KMS-11 (cell line): ENCODE data around the gene RRN3.
"Not testable (repeated sequence)": the region's sequence is repeated elsewhere in the genome, so short reads cannot be mapped to it uniquely, and the experiment has no call there.

Experiments used
- H2AFZ ChIP-seq: fragments of 200-600 bp; sonication (generic); 2 replicates; pipeline ENCODE4 v1.6.1; 2016; ENCODE audit warnings: antibody characterized with exemption, mixed run types, low read depth
- H3K27ac ChIP-seq: fragments of 200-600 bp; sonication (generic); 2 replicates; pipeline ENCODE4 v1.6.1; 2016; ENCODE audit warnings: mild to moderate bottlenecking, mixed run types
- H3K27me3 ChIP-seq: fragments of 200-600 bp; sonication (generic); 2 replicates; pipeline ENCODE4 v1.6.1; 2017; ENCODE audit warnings: mild to moderate bottlenecking, low read depth, mixed run types, moderate library complexity; ENCODE audit not compliant: insufficient read depth
- H3K36me3 ChIP-seq: fragments of 200-600 bp; sonication (generic); 2 replicates; pipeline ENCODE4 v1.6.1; 2017; ENCODE audit warnings: mild to moderate bottlenecking, mixed run types; ENCODE audit not compliant: insufficient read depth
- H3K4me1 ChIP-seq: fragments of 200-600 bp; sonication (generic); 2 replicates; pipeline ENCODE4 v1.6.1; 2016; ENCODE audit warnings: mild to moderate bottlenecking, low read depth, mixed run types; ENCODE audit not compliant: poor library complexity, severe bottlenecking
- H3K4me2 ChIP-seq: fragments of 200-600 bp; sonication (generic); 2 replicates; pipeline ENCODE4 v1.7.0; 2016; ENCODE audit warnings: mild to moderate bottlenecking, mixed run types
- H3K4me3 ChIP-seq: fragments of 200-600 bp; sonication (generic); IDR thresholded peaks from 2 replicates; pipeline ENCODE4 v1.6.1; 2017; ENCODE audit warnings: low read depth, low read length, mixed read lengths; ENCODE audit not compliant: insufficient read depth
- H3K79me2 ChIP-seq: fragments of 200-600 bp; sonication (generic); 2 replicates; pipeline ENCODE4 v1.6.1; 2016; ENCODE audit warnings: low read depth, mixed run types; ENCODE audit not compliant: insufficient read depth
- H3K9ac ChIP-seq: fragments of 200-600 bp; sonication (generic); 2 replicates; pipeline ENCODE4 v1.6.1; 2016; ENCODE audit warnings: mild to moderate bottlenecking, mixed run types
- H4K20me1 ChIP-seq: fragments of 200-600 bp; sonication (generic); 2 replicates; pipeline ENCODE4 v1.6.1; 2016; ENCODE audit warnings: mild to moderate bottlenecking, mixed run types; ENCODE audit not compliant: insufficient read depth
- CTCF ChIP-seq: fragments of 200-600 bp; sonication (generic); conservative IDR thresholded peaks from 2 replicates; pipeline ENCODE4 v1.6.1; 2017; ENCODE audit warnings: low read depth, mild to moderate bottlenecking, antibody characterized with exemption, low read length, moderate library complexity, mixed read lengths

The RRN3 gene, protein sequence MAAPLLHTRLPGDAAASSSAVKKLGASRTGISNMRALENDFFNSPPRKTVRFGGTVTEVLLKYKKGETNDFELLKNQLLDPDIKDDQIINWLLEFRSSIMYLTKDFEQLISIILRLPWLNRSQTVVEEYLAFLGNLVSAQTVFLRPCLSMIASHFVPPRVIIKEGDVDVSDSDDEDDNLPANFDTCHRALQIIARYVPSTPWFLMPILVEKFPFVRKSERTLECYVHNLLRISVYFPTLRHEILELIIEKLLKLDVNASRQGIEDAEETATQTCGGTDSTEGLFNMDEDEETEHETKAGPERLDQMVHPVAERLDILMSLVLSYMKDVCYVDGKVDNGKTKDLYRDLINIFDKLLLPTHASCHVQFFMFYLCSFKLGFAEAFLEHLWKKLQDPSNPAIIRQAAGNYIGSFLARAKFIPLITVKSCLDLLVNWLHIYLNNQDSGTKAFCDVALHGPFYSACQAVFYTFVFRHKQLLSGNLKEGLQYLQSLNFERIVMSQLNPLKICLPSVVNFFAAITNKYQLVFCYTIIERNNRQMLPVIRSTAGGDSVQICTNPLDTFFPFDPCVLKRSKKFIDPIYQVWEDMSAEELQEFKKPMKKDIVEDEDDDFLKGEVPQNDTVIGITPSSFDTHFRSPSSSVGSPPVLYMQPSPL

DNA sequence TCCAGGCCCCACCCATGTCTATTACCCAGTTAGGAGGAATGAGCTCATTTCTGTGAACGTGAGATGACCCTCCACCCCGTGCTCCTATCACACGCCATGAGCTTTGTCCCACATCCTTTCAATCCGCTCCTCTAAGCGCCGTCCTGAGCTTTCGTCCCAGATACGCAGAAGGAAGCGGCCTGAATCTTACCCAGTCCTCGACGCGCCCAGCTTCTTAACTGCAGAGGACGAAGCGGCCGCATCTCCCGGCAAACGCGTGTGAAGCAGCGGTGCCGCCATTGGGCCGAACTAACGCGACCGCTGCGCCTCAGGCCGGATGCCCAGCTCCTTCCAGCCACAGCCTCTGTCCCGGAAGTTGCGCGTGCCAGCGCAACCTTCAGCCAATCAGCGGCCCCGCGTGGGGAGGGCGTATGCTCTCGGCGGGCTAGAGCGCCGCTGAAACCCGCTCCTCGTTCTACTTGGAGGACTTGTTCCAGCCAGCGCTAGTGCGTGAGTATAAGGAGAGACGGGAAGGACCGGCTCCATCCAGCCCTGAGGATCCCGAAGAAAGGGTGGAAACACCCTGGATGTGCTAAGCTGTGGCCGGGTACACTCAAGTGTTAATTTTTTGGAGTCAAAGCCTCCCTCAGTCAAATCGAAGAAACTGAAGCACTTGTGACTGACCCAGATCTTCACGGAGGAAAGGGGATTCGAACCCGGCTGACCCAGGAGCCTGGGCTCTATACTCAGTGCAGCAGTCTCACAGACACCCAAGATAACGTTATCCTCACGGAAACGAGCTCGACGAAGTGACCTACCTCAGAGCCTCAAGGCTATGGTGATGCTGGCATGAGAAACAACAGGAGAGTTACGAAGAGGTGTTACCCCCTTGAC, at the start of gene RRN3:
Gene RRN3, minus strand, starts transcription at position 318 of the 873 bp plus-strand sequence. Its CDS starts 39 bp downstream, at position 279.
- H3K4me3 ChIP-seq, H3K27me3 ChIP-seq, H3K36me3 ChIP-seq, H4K20me1 ChIP-seq: not testable (repeated sequence)
- Histone ChIP-seq H3K4me1 (peaks cover 12% of the 10 kb centered on the region), H3K27ac (peak within 1 kb of the TSS; percentile 45), H2AFZ (peak within 1 kb of the TSS; percentile 93), H3K79me2 (peaks cover 16% of the 10 kb centered on the region), H3K9ac (peak within 1 kb of the TSS; percentile 44; the same call in 1 of the 2 replicates), H3K4me2 (peak within 1 kb of the TSS; percentile 94)

GRCh38 chr16:15143601-15144091, 49.6 kb upstream of the RRN3 start:
- not testable (repeated sequence) for H4K20me1 ChIP-seq, H2AFZ ChIP-seq, H3K79me2 ChIP-seq, H3K36me3 ChIP-seq, H3K27me3 ChIP-seq, H3K4me3 ChIP-seq, H3K27ac ChIP-seq, H3K4me2 ChIP-seq, H3K4me1 ChIP-seq, H3K9ac ChIP-seq

GRCh38 chr16:15142891-15143600, 49.0 kb upstream of the RRN3 start:
- H3K27me3 ChIP-seq, H3K4me1 ChIP-seq, H3K4me3 ChIP-seq, H3K4me2 ChIP-seq, H3K79me2 ChIP-seq, H4K20me1 ChIP-seq, H3K36me3 ChIP-seq, H2AFZ ChIP-seq, H3K9ac ChIP-seq, H3K27ac ChIP-seq: not testable (repeated sequence)

GRCh38 chr16:15142107-15142890, 48.2 kb upstream of the RRN3 start:
- H4K20me1 ChIP-seq, H3K4me2 ChIP-seq, H3K36me3 ChIP-seq, H3K4me3 ChIP-seq, H3K27ac ChIP-seq, H3K4me1 ChIP-seq, H3K79me2 ChIP-seq, H2AFZ ChIP-seq, H3K9ac ChIP-seq, H3K27me3 ChIP-seq: not testable (repeated sequence)

DNA sequence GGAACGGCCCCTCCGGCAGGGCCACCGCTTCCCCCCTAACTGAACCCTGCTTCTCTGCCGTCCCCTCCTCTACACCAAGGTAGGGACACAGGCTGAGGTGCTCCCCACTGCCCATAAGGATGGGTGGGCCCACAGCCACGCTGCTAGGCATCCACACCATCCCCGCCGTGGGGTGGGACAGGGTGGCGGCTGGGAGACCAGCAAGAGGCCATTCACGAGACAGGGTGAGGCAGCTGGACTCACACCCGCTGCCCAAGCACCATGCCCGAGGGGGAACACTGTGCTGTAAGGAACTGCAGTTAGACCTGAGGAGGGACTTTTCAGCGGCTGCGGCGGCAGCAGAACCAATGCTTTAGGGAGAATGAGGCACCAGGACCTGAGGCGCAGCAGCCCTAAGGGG, 47.5 kb upstream of the RRN3 start:
- Histone ChIP-seq H3K27ac (no peak overlapping the region), H3K27me3 (no peaks in the 10 kb centered on the region), H3K79me2 (no peaks in the 10 kb centered on the region), H4K20me1 (no peaks in the 10 kb centered on the region), H3K4me3 (no peak overlapping the region), H2AFZ (no peak overlapping the region), H3K4me1 (no peaks in the 10 kb centered on the region), H3K36me3 (no peaks in the 10 kb centered on the region), H3K9ac (no peak overlapping the region), H3K4me2 (no peak overlapping the region)
- no peak for TF ChIP-seq CTCF

- not testable (repeated sequence) for H3K27ac ChIP-seq, H3K27me3 ChIP-seq, H3K4me1 ChIP-seq, H3K4me2 ChIP-seq, H3K79me2 ChIP-seq, H3K4me3 ChIP-seq, H3K36me3 ChIP-seq, H3K9ac ChIP-seq, H2AFZ ChIP-seq, H4K20me1 ChIP-seq
Observed at GRCh38 chr16:15140444-15141365, 46.6 kb upstream of the RRN3 start.

GRCh38 chr16:15137514-15137913, 43.4 kb upstream of the RRN3 start:
- H3K4me3 ChIP-seq, H3K36me3 ChIP-seq, H3K9ac ChIP-seq: not testable (repeated sequence)

More at GRCh38 chr16:15137514-15137913, 43.4 kb upstream of the RRN3 start:
- not testable (repeated sequence) for H3K27me3 ChIP-seq, H3K27ac ChIP-seq, H3K4me2 ChIP-seq, H3K79me2 ChIP-seq, H2AFZ ChIP-seq, H4K20me1 ChIP-seq, H3K4me1 ChIP-seq
